OCI-LY3 (cell line): ENCODE measurements around the gene FPR1.

Experiments
- EZH2phosphoT487 ChIP-seq: fragments of 200-600 bp; shearing (Covaris generic); IDR thresholded peaks from 2 replicates; pipeline ENCODE4 v1.6.1; 2018; ENCODE audit warnings: antibody characterized with exemption, mixed run types, low read depth
- TF ChIP-seq, protein P1 (sequence below): fragments of 200-600, 300-600 bp; sonication (generic); IDR thresholded peaks from 2 replicates; pipeline ENCODE4 v1.5.1; 2014; ENCODE audit warnings: antibody characterized with exemption, low read length, low read depth

DNA sequence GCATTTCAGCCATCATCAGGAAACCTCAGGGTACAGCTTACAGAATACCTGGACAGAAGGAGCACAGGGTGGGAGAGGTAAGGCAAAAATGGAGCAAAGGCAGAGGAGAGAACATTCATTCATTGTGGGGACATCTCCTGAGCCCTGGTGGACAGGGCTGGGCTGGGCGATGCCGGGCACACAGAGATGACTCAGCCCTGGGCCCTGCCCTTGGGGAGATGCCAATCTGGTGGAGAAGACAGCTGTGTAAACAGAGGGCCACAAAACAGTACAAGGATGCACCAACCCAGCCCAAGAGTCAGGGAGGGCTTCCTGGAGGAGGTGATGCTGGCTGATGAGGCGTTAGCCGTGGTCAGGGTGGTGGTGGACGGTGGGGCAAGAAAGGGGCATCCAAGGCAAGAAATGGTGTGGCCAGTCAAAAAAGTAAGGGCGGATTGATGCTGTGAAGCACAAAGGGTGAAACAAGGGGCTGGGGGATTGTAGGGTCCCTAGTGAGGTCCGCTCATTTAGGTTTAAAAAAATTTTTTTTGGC is 24.3 kb downstream of the FPR1 start:
- TF ChIP-seq, protein P1, sequence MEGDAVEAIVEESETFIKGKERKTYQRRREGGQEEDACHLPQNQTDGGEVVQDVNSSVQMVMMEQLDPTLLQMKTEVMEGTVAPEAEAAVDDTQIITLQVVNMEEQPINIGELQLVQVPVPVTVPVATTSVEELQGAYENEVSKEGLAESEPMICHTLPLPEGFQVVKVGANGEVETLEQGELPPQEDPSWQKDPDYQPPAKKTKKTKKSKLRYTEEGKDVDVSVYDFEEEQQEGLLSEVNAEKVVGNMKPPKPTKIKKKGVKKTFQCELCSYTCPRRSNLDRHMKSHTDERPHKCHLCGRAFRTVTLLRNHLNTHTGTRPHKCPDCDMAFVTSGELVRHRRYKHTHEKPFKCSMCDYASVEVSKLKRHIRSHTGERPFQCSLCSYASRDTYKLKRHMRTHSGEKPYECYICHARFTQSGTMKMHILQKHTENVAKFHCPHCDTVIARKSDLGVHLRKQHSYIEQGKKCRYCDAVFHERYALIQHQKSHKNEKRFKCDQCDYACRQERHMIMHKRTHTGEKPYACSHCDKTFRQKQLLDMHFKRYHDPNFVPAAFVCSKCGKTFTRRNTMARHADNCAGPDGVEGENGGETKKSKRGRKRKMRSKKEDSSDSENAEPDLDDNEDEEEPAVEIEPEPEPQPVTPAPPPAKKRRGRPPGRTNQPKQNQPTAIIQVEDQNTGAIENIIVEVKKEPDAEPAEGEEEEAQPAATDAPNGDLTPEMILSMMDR = no peak
- TF ChIP-seq EZH2phosphoT487 = no peak
